ENCODE data around the gene MITF.

The MITF gene

GRCh38 chr3:69866988-69867720 lies 127.9 kb downstream of the MITF start:
- DNase-seq (ENCODE audit: insufficient read length, low spot score), result no peak
- no peak for FAIRE-seq
- TF ChIP-seq POLR2AphosphoS5 (IDR thresholded peaks at IDR 0.05; ENCODE audit: low read depth, low read length) (no peak), PAX5 (IDR thresholded peaks at IDR 0.05; ENCODE audit: insufficient read depth, low read length, severe bottlenecking) (no peak), TAF1 (IDR thresholded peaks at IDR 0.05; ENCODE audit: low read depth, low read length) (no peak)

GRCh38 chr3:69867941-69868505 lies 128.8 kb downstream of the MITF start:
- no peak for FAIRE-seq
- TF ChIP-seq POLR2A (IDR thresholded peaks at IDR 0.05; ENCODE audit: low read depth, low read length) (no peak), PAX5 (IDR thresholded peaks at IDR 0.05; ENCODE audit: insufficient read depth, low read length, severe bottlenecking) (no peak), POLR2AphosphoS5 (IDR thresholded peaks at IDR 0.05; ENCODE audit: low read depth, low read length) (no peak), TAF1 (IDR thresholded peaks at IDR 0.05; ENCODE audit: low read depth, low read length) (no peak), SPI1 (IDR thresholded peaks at IDR 0.05; ENCODE audit: low read depth, low read length) (no peak), POU2F2 (IDR thresholded peaks at IDR 0.05; ENCODE audit: low read depth, low read length) (no peak)
- DNase-seq (ENCODE audit: insufficient read length, low spot score), result no peak

GRCh38 chr3:69868841-69869420 lies 129.7 kb downstream of the MITF start:
- DNase-seq (ENCODE audit: insufficient read length, low spot score), result no peak
- TF ChIP-seq POLR2A (IDR thresholded peaks at IDR 0.05; ENCODE audit: low read depth, low read length), result no peak
- no peak for TF ChIP-seq POLR2AphosphoS5 (IDR thresholded peaks at IDR 0.05; ENCODE audit: low read depth, low read length)
- TF ChIP-seq TAF1 (IDR thresholded peaks at IDR 0.05; ENCODE audit: low read depth, low read length), result no peak
- TF ChIP-seq SPI1 (IDR thresholded peaks at IDR 0.05; ENCODE audit: low read depth, low read length), result no peak
- TF ChIP-seq POU2F2 (IDR thresholded peaks at IDR 0.05; ENCODE audit: low read depth, low read length), result no peak
- TF ChIP-seq PAX5 (IDR thresholded peaks at IDR 0.05; ENCODE audit: insufficient read depth, low read length, severe bottlenecking), result no peak
- FAIRE-seq, result no peak

GRCh38 chr3:69869643-69870042 lies 130.4 kb downstream of the MITF start:
- no peak for FAIRE-seq
- DNase-seq (ENCODE audit: insufficient read length, low spot score), result no peak
- no peak for TF ChIP-seq TAF1 (IDR thresholded peaks at IDR 0.05; ENCODE audit: low read depth, low read length)
- no peak for TF ChIP-seq POLR2AphosphoS5 (IDR thresholded peaks at IDR 0.05; ENCODE audit: low read depth, low read length)
- TF ChIP-seq SPI1 (IDR thresholded peaks at IDR 0.05; ENCODE audit: low read depth, low read length), result no peak
- no peak for TF ChIP-seq PAX5 (IDR thresholded peaks at IDR 0.05; ENCODE audit: insufficient read depth, low read length, severe bottlenecking)
- TF ChIP-seq POLR2A (IDR thresholded peaks at IDR 0.05; ENCODE audit: low read depth, low read length), result no peak
- no peak for TF ChIP-seq POU2F2 (IDR thresholded peaks at IDR 0.05; ENCODE audit: low read depth, low read length)

GRCh38 chr3:69871251-69871650 lies 132.0 kb downstream of the MITF start:
- DNase-seq (ENCODE audit: insufficient read length, low spot score) (no peak), FAIRE-seq (no peak)
- TF ChIP-seq POLR2AphosphoS5 (IDR thresholded peaks at IDR 0.05; ENCODE audit: low read depth, low read length) (no peak), PAX5 (IDR thresholded peaks at IDR 0.05; ENCODE audit: insufficient read depth, low read length, severe bottlenecking) (no peak), SPI1 (IDR thresholded peaks at IDR 0.05; ENCODE audit: low read depth, low read length) (no peak), POU2F2 (IDR thresholded peaks at IDR 0.05; ENCODE audit: low read depth, low read length) (no peak)

- no peak for TF ChIP-seq PAX5 (IDR thresholded peaks at IDR 0.05; ENCODE audit: insufficient read depth, low read length, severe bottlenecking)
- TF ChIP-seq TAF1 (IDR thresholded peaks at IDR 0.05; ENCODE audit: low read depth, low read length), result no peak
- no peak for TF ChIP-seq POLR2A (IDR thresholded peaks at IDR 0.05; ENCODE audit: low read depth, low read length)
- no peak for TF ChIP-seq POLR2AphosphoS5 (IDR thresholded peaks at IDR 0.05; ENCODE audit: low read depth, low read length)
- TF ChIP-seq POU2F2 (IDR thresholded peaks at IDR 0.05; ENCODE audit: low read depth, low read length), result no peak
- TF ChIP-seq SPI1 (IDR thresholded peaks at IDR 0.05; ENCODE audit: low read depth, low read length), result no peak
- FAIRE-seq (no peak), DNase-seq (ENCODE audit: insufficient read length, low spot score) (no peak)
Measured at GRCh38 chr3:69871868-69872267, 132.6 kb downstream of the MITF start.

- no peak for TF ChIP-seq SPI1 (IDR thresholded peaks at IDR 0.05; ENCODE audit: low read depth, low read length)
- no peak for TF ChIP-seq PAX5 (IDR thresholded peaks at IDR 0.05; ENCODE audit: insufficient read depth, low read length, severe bottlenecking)
- no peak for TF ChIP-seq TAF1 (IDR thresholded peaks at IDR 0.05; ENCODE audit: low read depth, low read length)
- no peak for TF ChIP-seq POLR2AphosphoS5 (IDR thresholded peaks at IDR 0.05; ENCODE audit: low read depth, low read length)
- no peak for TF ChIP-seq POU2F2 (IDR thresholded peaks at IDR 0.05; ENCODE audit: low read depth, low read length)
- no peak for TF ChIP-seq POLR2A (IDR thresholded peaks at IDR 0.05; ENCODE audit: low read depth, low read length)
- no peak for FAIRE-seq
- no peak for DNase-seq (ENCODE audit: insufficient read length, low spot score)
Measured at GRCh38 chr3:69872783-69873378, 133.6 kb downstream of the MITF start.

- TF ChIP-seq PAX5 (IDR thresholded peaks at IDR 0.05; ENCODE audit: insufficient read depth, low read length, severe bottlenecking), result no peak
- TF ChIP-seq TAF1 (IDR thresholded peaks at IDR 0.05; ENCODE audit: low read depth, low read length), result no peak
- TF ChIP-seq SPI1 (IDR thresholded peaks at IDR 0.05; ENCODE audit: low read depth, low read length), result no peak
- no peak for TF ChIP-seq POLR2A (IDR thresholded peaks at IDR 0.05; ENCODE audit: low read depth, low read length)
- no peak for TF ChIP-seq POU2F2 (IDR thresholded peaks at IDR 0.05; ENCODE audit: low read depth, low read length)
- no peak for TF ChIP-seq POLR2AphosphoS5 (IDR thresholded peaks at IDR 0.05; ENCODE audit: low read depth, low read length)
- FAIRE-seq (no peak), DNase-seq (ENCODE audit: insufficient read length, low spot score) (no peak)
Measured at GRCh38 chr3:69876073-69876472, 136.8 kb downstream of the MITF start.

- DNase-seq (ENCODE audit: insufficient read length, low spot score), result no peak
- TF ChIP-seq TAF1 (IDR thresholded peaks at IDR 0.05; ENCODE audit: low read depth, low read length), result no peak
- FAIRE-seq, result no peak
Measured at GRCh38 chr3:69878254-69878653, 139.0 kb downstream of the MITF start.

Data from GM12891 (cell line).